H1 (cell line): Measurements from ENCODE around the gene PPM1L. TPM values are rescaled to one million over a fixed set of nuclear protein-coding genes. Genes with fewer than 3 reads are reported as not detected.
A peak's percentile ranks its signal among the peaks of the same experiment; 100 is the strongest.

ENCODE experiments used
- BACH1 ChIP-seq: IDR thresholded peaks from 2 replicates; pipeline ENCODE4 v1.6.1; 2012; ENCODE audit warnings: low read length, improper control_type of control experiment
- EP300 ChIP-seq, 2 experiments: IDR thresholded peaks; 1 replicate in 1 of 2; 2 replicates in 1 of 2; pipeline ENCODE4 v1.6.1; 2011 to 2012; ENCODE audit warnings: low read depth in 2 of 2, low read length in 2 of 2, mild to moderate bottlenecking in 2 of 2, borderline replicate concordance in 1 of 2, inconsistent platforms in 1 of 2, moderate library complexity in 1 of 2
- HDAC6 ChIP-seq: IDR thresholded peaks from one replicate; pipeline ENCODE4 v1.7.1; 2012; ENCODE audit warnings: low read depth, mild to moderate bottlenecking, inconsistent platforms, low read length, moderate library complexity
- MAFK ChIP-seq: IDR thresholded peaks from 2 replicates; pipeline ENCODE4 v1.6.1; 2012; ENCODE audit warnings: low read depth, mild to moderate bottlenecking, improper control_type of control experiment, low read length
- NRF1 ChIP-seq: IDR thresholded peaks from 2 replicates; pipeline ENCODE4 v1.6.1; 2011; ENCODE audit warnings: mild to moderate bottlenecking, low read depth, low read length, improper control_type of control experiment
- POLR2A ChIP-seq, 2 experiments: IDR thresholded peaks; 1 replicate in 1 of 2; 2 replicates in 1 of 2; pipeline ENCODE4 v1.6.1; 2011; ENCODE audit warnings: low read depth in 2 of 2, low read length in 2 of 2, mild to moderate bottlenecking in 2 of 2; ENCODE audit errors: control extremely low read depth in 1 of 2
- RNF2 ChIP-seq: fragments of 200-900, 300-1000 bp; sonication (generic); IDR thresholded peaks from 2 replicates; pipeline ENCODE4 v1.7.1; 2016; ENCODE audit warnings: borderline replicate concordance, low read depth, mild to moderate bottlenecking, antibody characterized with exemption, low read length; ENCODE audit not compliant: poor library complexity, severe bottlenecking; ENCODE audit errors: missing control alignments
- RXRA ChIP-seq: IDR thresholded peaks from 2 replicates; pipeline ENCODE4 v1.6.1; 2011; ENCODE audit warnings: low read depth, mild to moderate bottlenecking, low read length, moderate library complexity; ENCODE audit not compliant: insufficient read depth
- SIX5 ChIP-seq: IDR thresholded peaks from 2 replicates; pipeline ENCODE4 v1.6.1; 2011; ENCODE audit warnings: mild to moderate bottlenecking, low read depth, low read length
- SP2 ChIP-seq: IDR thresholded peaks from 2 replicates; pipeline ENCODE4 v1.6.1; 2012; ENCODE audit warnings: mild to moderate bottlenecking, low read length, inconsistent platforms
- TCF12 ChIP-seq: IDR thresholded peaks from 2 replicates; pipeline ENCODE4 v1.6.1; 2011; ENCODE audit warnings: low read depth, mild to moderate bottlenecking, low read length
- TEAD4 ChIP-seq: IDR thresholded peaks from 2 replicates; pipeline ENCODE4 v1.6.1; 2012; ENCODE audit warnings: low read depth, low read length, inconsistent platforms, mixed read lengths
- YY1 ChIP-seq: IDR thresholded peaks from 2 replicates; pipeline ENCODE4 v1.6.1; 2011; ENCODE audit warnings: low read depth, mild to moderate bottlenecking, low read length
- polyA plus RNA-seq, 7 experiments: library from polyadenylated mRNA; depleted of rRNA in 3 of 7; stranded (reverse) in 5 of 7; unstranded in 2 of 7; fragments of >200 nt in 5 of 7; fragments of 200-250 nt in 2 of 7; gene quantifications; 1 replicate in 5 of 7; 2 replicates in 1 of 7; 4 replicates in 1 of 7; pipeline versions ENCODE4 v1.2.1 to v1.2.3, GENCODE V29; 2011 to 2013; ENCODE audit warnings: missing spikeins in 2 of 7, mixed read lengths in 2 of 7
- total RNA-seq: library from RNA; stranded (reverse); fragmentation: NEBNext Ultra II Directional; extraction: Animal tissue kit (Norgen Biotek cat#: 25700); gene quantifications from 2 replicates; pipeline ENCODE4 v1.2.1, GENCODE V29; 2021
- TF ChIP-seq, protein P1 (sequence below), 3 experiments: IDR thresholded peaks; 1 replicate in 2 of 3; 2 replicates in 1 of 3; pipeline versions ENCODE4 v1.5.1 to v1.6.1; 2011; ENCODE audit warnings: low read length in 3 of 3, mild to moderate bottlenecking in 3 of 3, inconsistent platforms in 2 of 3, low read depth in 1 of 3, moderate library complexity in 1 of 3; ENCODE audit not compliant: insufficient read depth in 1 of 3; ENCODE audit errors: control extremely low read depth in 1 of 3

PPM1L gene
- total and polyA plus RNA-seq, 2 of the 8 experiments (the other 6 are each of a cell fraction or from before 2014, with no cell fraction given): 2.8 to 18.1 TPM

GRCh38 chr3:160754855-160755747 is 930 bp upstream of the PPM1L start (continued):
- TF ChIP-seq, protein P1, sequence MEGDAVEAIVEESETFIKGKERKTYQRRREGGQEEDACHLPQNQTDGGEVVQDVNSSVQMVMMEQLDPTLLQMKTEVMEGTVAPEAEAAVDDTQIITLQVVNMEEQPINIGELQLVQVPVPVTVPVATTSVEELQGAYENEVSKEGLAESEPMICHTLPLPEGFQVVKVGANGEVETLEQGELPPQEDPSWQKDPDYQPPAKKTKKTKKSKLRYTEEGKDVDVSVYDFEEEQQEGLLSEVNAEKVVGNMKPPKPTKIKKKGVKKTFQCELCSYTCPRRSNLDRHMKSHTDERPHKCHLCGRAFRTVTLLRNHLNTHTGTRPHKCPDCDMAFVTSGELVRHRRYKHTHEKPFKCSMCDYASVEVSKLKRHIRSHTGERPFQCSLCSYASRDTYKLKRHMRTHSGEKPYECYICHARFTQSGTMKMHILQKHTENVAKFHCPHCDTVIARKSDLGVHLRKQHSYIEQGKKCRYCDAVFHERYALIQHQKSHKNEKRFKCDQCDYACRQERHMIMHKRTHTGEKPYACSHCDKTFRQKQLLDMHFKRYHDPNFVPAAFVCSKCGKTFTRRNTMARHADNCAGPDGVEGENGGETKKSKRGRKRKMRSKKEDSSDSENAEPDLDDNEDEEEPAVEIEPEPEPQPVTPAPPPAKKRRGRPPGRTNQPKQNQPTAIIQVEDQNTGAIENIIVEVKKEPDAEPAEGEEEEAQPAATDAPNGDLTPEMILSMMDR (IDR thresholded peaks at IDR 0.05; ENCODE audit: control extremely low read depth in 1 of 3, insufficient read depth in 1 of 3, low read depth in 1 of 3, low read length in 3 of 3): no peak
- TF ChIP-seq YY1 (no peak), EP300 (IDR thresholded peaks at IDR 0.05; ENCODE audit: borderline replicate concordance in 1 of 2, low read depth in 2 of 2, low read length in 2 of 2) (peak in 1 of 2 experiments; percentile 66; a peak in 1 of 3 replicates), SIX5 (no peak), MAFK (no peak), TCF12 (no peak), NRF1 (no peak), RNF2 (no peak), HDAC6 (no peak), POLR2A (IDR thresholded peaks at IDR 0.05; ENCODE audit: control extremely low read depth in 1 of 2, low read depth in 2 of 2, low read length in 2 of 2) (peak; percentile 57 to 76), SP2 (no peak), RXRA (no peak), BACH1 (no peak), TEAD4 (no peak)
